SU-DHL-6 (cell line): ENCODE measurements around the gene GNRHR.
"Not testable (repeated sequence)": the region's sequence is repeated elsewhere in the genome, so short reads cannot be mapped to it uniquely, and the experiment has no call there.

Experiments used
- H2AFZ ChIP-seq: fragments of 200-600 bp; sonication (generic); 2 replicates; pipeline ENCODE4 v1.6.1; 2014; ENCODE audit warnings: low read depth, mild to moderate bottlenecking, moderate library complexity, mixed read lengths, antibody characterized with exemption, low read length; ENCODE audit not compliant: severe bottlenecking
- H3F3A ChIP-seq: fragments of 200-600 bp; shearing (Covaris generic); 2 replicates; pipeline ENCODE4 v1.6.0; 2016; ENCODE audit warnings: antibody characterized with exemption, mild to moderate bottlenecking; ENCODE audit not compliant: insufficient read depth
- H3K27ac ChIP-seq: fragments of 200-600 bp; sonication (generic); 2 replicates; pipeline ENCODE4 v1.5.1; 2016; ENCODE audit warnings: low read depth, mild to moderate bottlenecking, low read length, moderate library complexity, mixed read lengths
- H3K27me3 ChIP-seq: fragments of 200-600 bp; sonication (generic), shearing (Covaris generic); 2 replicates; pipeline ENCODE4 v1.6.0; 2014; ENCODE audit warnings: mild to moderate bottlenecking, low read length
- H3K36me3 ChIP-seq: fragments of 200-600 bp; sonication (generic); 2 replicates; pipeline ENCODE4 v1.6.1; 2014; ENCODE audit warnings: mild to moderate bottlenecking, low read length, mixed read lengths
- H3K4me2 ChIP-seq: fragments of 300-600, 200-600 bp; shearing (Covaris generic), sonication (generic); 2 replicates; pipeline ENCODE4 v1.6.0; 2014; ENCODE audit warnings: low read length, low read depth, mild to moderate bottlenecking; ENCODE audit not compliant: poor library complexity, severe bottlenecking
- H3K4me3 ChIP-seq: fragments of 200-600 bp; sonication (generic); 2 replicates; pipeline ENCODE4 v1.5.1; 2014; ENCODE audit warnings: antibody characterized with exemption, low read length, mild to moderate bottlenecking, mixed read lengths; ENCODE audit not compliant: insufficient read depth, poor library complexity, severe bottlenecking
- H3K79me2 ChIP-seq: fragments of 200-600 bp; sonication (generic); 2 replicates; pipeline ENCODE4 v1.6.1; 2014; ENCODE audit warnings: mild to moderate bottlenecking, low read length, moderate library complexity; ENCODE audit not compliant: insufficient read depth
- H3K9ac ChIP-seq: fragments of 200-600 bp; sonication (generic); 2 replicates; pipeline ENCODE4 v1.7.0; 2014; ENCODE audit warnings: mild to moderate bottlenecking, low read length
- H3K9me2 ChIP-seq: fragments of 200-600 bp; sonication (generic); replicated peaks from 2 replicates; pipeline ENCODE4 v1.6.1; 2014; ENCODE audit warnings: low read length; ENCODE audit not compliant: insufficient read depth
- H3K9me3 ChIP-seq: fragments of 200-600 bp; sonication (generic); 2 replicates; pipeline ENCODE4 v1.6.1; 2014; ENCODE audit warnings: low read length, mixed read lengths; ENCODE audit not compliant: insufficient read depth
- H4K20me1 ChIP-seq: fragments of 200-600 bp; sonication (generic); 2 replicates; pipeline ENCODE4 v1.6.1; 2014; ENCODE audit warnings: low read depth, mild to moderate bottlenecking, antibody characterized with exemption, low read length, moderate library complexity, mixed read lengths
- CTCF ChIP-seq: fragments of 200-600 bp; sonication (generic); IDR thresholded peaks from one replicate; pipeline ENCODE4 v1.5.1; 2017; ENCODE audit warnings: antibody characterized with exemption, mild to moderate bottlenecking, low read length, moderate library complexity; ENCODE audit not compliant: insufficient read depth, poor library complexity, severe bottlenecking
- EZH2phosphoT487 ChIP-seq: fragments of 200-600 bp; sonication (generic), shearing (Covaris generic); conservative IDR thresholded peaks from 2 replicates; pipeline ENCODE4 v1.6.1; 2018; ENCODE audit warnings: mild to moderate bottlenecking, antibody characterized with exemption, low read length, moderate library complexity, mixed read lengths

GNRHR gene

GRCh38 chr4:67764183-67764582 is 10.0 kb upstream of the GNRHR start:
- no peak for TF ChIP-seq CTCF
- no peak for TF ChIP-seq EZH2phosphoT487
- no peak overlapping the region for H2AFZ ChIP-seq

GRCh38 chr4:67762086-67762485 is 7.9 kb upstream of the GNRHR start:
- Histone ChIP-seq H3K27me3 (no peaks in the 10 kb centered on the region), H3K9me2 (no peaks in the 10 kb centered on the region), H3K36me3 (no peaks in the 10 kb centered on the region), H3K4me3 (no peak overlapping the region), H4K20me1 (no peaks in the 10 kb centered on the region), H3K9ac (no peak overlapping the region), H3K27ac (no peak overlapping the region), H3K4me2 (no peak overlapping the region), H3F3A (no peaks in the 10 kb centered on the region), H3K79me2 (no peaks in the 10 kb centered on the region), H3K9me3 (no peaks in the 10 kb centered on the region), H2AFZ (no peak overlapping the region)
- no peak for TF ChIP-seq EZH2phosphoT487
- TF ChIP-seq CTCF: no peak

More at GRCh38 chr4:67764183-67764582, 10.0 kb upstream of the GNRHR start:
- Histone ChIP-seq H3K4me3 (no peak overlapping the region), H3K9me3 (no peaks in the 10 kb centered on the region), H3K27me3 (no peaks in the 10 kb centered on the region), H3K27ac (no peak overlapping the region), H3K4me2 (no peak overlapping the region), H3K9ac (no peak overlapping the region), H3K9me2 (no peaks in the 10 kb centered on the region), H4K20me1 (no peaks in the 10 kb centered on the region), H3F3A (no peaks in the 10 kb centered on the region), H3K79me2 (no peaks in the 10 kb centered on the region), H3K36me3 (no peaks in the 10 kb centered on the region)

GRCh38 chr4:67756991-67757390 is 2.8 kb upstream of the GNRHR start:
- H2AFZ ChIP-seq, H3K27me3 ChIP-seq, H3K4me2 ChIP-seq, H3K9ac ChIP-seq, H3F3A ChIP-seq, H3K27ac ChIP-seq, H3K36me3 ChIP-seq, H3K79me2 ChIP-seq, H3K9me2 ChIP-seq, H3K4me3 ChIP-seq, H3K9me3 ChIP-seq, H4K20me1 ChIP-seq: not testable (repeated sequence)

GRCh38 chr4:67755974-67756373 is 1.8 kb upstream of the GNRHR start:
- Histone ChIP-seq H3K36me3 (no peaks in the 10 kb centered on the region), H3K4me2 (no peak overlapping the region), H3K9ac (no peak overlapping the region), H3K79me2 (no peaks in the 10 kb centered on the region), H3K27me3 (no peaks in the 10 kb centered on the region), H4K20me1 (no peaks in the 10 kb centered on the region), H3F3A (no peaks in the 10 kb centered on the region), H2AFZ (no peak overlapping the region), H3K9me2 (no peaks in the 10 kb centered on the region), H3K9me3 (no peaks in the 10 kb centered on the region), H3K27ac (no peak overlapping the region), H3K4me3 (no peak overlapping the region)
- TF ChIP-seq EZH2phosphoT487: no peak
- TF ChIP-seq CTCF: no peak
